ENCODE data around the gene ESYT2.

- TF ChIP-seq CTCF (conservative IDR thresholded peaks at IDR 0.05 in 1 of 2, IDR thresholded peaks at IDR 0.05 in 1 of 2; ENCODE audit: extremely low read depth in 1 of 2, insufficient read depth in 1 of 2, low read depth in 1 of 2, low read length in 2 of 2) (peak; percentile 33 to 56), EZH2 (IDR thresholded peaks at IDR 0.05; ENCODE audit: borderline replicate concordance, low read length) (no peak)
Measured at GRCh38 chr7:158695726-158696452, 133.4 kb downstream of the ESYT2 start.

Measured in mammary epithelial cell (primary cell).